HepG2 (cell line): Measurements from ENCODE around the gene PKLR. TPM values are rescaled to one million over a fixed set of nuclear protein-coding genes. Genes with fewer than 3 reads are reported as not detected.

Experiments used
- ATAC-seq: fragments of 200-7000 bp; cut with Tn5 transposase; 3 replicates; pipeline ENCODE4 v1.9.1; 2020; ENCODE audit warnings: mild to moderate bottlenecking, moderate library complexity
- BruUV-seq: library from RNA; stranded (reverse); fragments of 400-500 nt; replicated peaks from 2 replicates; lab custom pipeline; 2021; lab: Mats Ljungman, UMichigan
- CTCF ChIA-PET: fragments of 300-600 bp; formaldehyde crosslinking; extraction: SDS; loops from one replicate; lab custom pipeline; 2021; ENCODE audit warnings: low total read pairs, inconsistent platforms, low intra/inter-chr PET ratio; lab: Yijun Ruan, JAX
- POLR2A ChIA-PET: fragments of 350-600 bp; sonication (Branson Sonifier 250); formaldehyde crosslinking; loops from one replicate; lab custom pipeline; 2020; ENCODE audit warnings: antibody characterized with exemption, inconsistent platforms; lab: Yijun Ruan, JAX
- DNase-seq: peaks from one replicate; pipeline ENCODE4 v3.0.0-alpha.2; 2015; ENCODE audit warnings: low spot score
- FAIRE-seq: peaks from 3 replicates; lab custom pipeline; 2011; peaks lifted over from hg19 to GRCh38; lab: Jason Lieb, UNC
- H2AFZ ChIP-seq: one replicate; pipeline ENCODE4 v1.6.1; 2011; ENCODE audit warnings: low read length, inconsistent platforms
- H3K27ac ChIP-seq: fragments of 300-600 bp; 3 replicates; pipeline ENCODE4 v1.8.0; 2011; ENCODE audit warnings: mixed run types, mild to moderate bottlenecking, mixed read lengths, low read length, inconsistent platforms; ENCODE audit not compliant: insufficient read depth; ENCODE audit errors: extremely low read length
- H3K27me3 ChIP-seq, 2 experiments: fragments of 200-600 bp in 1 of 2; 2 replicates in 1 of 2; 3 replicates in 1 of 2; pipeline versions ENCODE4 v1.6.0 to v1.8.0; 2011; ENCODE audit warnings: low read length in 2 of 2, mild to moderate bottlenecking in 2 of 2, moderate library complexity in 2 of 2, inconsistent platforms in 1 of 2; ENCODE audit not compliant: insufficient read depth in 2 of 2, control insufficient read depth in 1 of 2
- H3K36me3 ChIP-seq, 2 experiments: fragments of 200-600 bp in 1 of 2; replicated peaks in 1 of 2; 2 replicates in 1 of 2; 3 replicates in 1 of 2; pipeline versions ENCODE4 v1.5.1 to v1.8.0; 2011; ENCODE audit warnings: low read length in 2 of 2, inconsistent platforms in 1 of 2; ENCODE audit not compliant: insufficient read depth in 2 of 2, control insufficient read depth in 1 of 2
- H3K4me1 ChIP-seq: 2 replicates; pipeline ENCODE4 v1.5.1; 2012; ENCODE audit warnings: low read length, inconsistent platforms; ENCODE audit not compliant: insufficient read depth
- H3K4me2 ChIP-seq: 2 replicates; pipeline ENCODE4 v1.6.0; 2011; ENCODE audit warnings: low read depth, low read length, inconsistent platforms
- H3K4me3 ChIP-seq, 3 experiments: fragments of 200-600 bp in 1 of 3; sonication (generic), shearing (Covaris generic) in 1 of 3; replicated peaks in 1 of 3; 2 replicates each; pipeline ENCODE4 v1.5.1; 2011 to 2016; ENCODE audit warnings: low read length in 3 of 3, inconsistent platforms in 2 of 3, low read depth in 2 of 3, mild to moderate bottlenecking in 2 of 3, control low read depth in 1 of 3, mixed read lengths in 1 of 3; ENCODE audit not compliant: insufficient read depth in 1 of 3
- H3K79me2 ChIP-seq: one replicate; pipeline ENCODE4 v1.6.1; 2011; ENCODE audit warnings: low read length, inconsistent platforms; ENCODE audit not compliant: insufficient read depth
- H3K9ac ChIP-seq: 2 replicates; pipeline ENCODE4 v1.6.0; 2011; ENCODE audit warnings: mild to moderate bottlenecking, low read depth, low read length, inconsistent platforms; ENCODE audit not compliant: insufficient read depth
- H3K9me3 ChIP-seq: 2 replicates; pipeline ENCODE4 v1.5.1; 2012; ENCODE audit warnings: mild to moderate bottlenecking, low read length
- H4K20me1 ChIP-seq: 2 replicates; pipeline ENCODE4 v1.6.0; 2011; ENCODE audit warnings: inconsistent platforms, mild to moderate bottlenecking, low read length, moderate library complexity; ENCODE audit not compliant: insufficient read depth
- GABPA ChIP-seq, 2 experiments: IDR thresholded peaks; 2 replicates each; pipeline ENCODE4 v1.6.1; 2011 to 2016; ENCODE audit warnings: low read depth in 2 of 2, low read length in 1 of 2, missing biosample characterization in 1 of 2, missing genetic modification characterization in 1 of 2
- HOXD1 ChIP-seq: sonication (generic); formaldehyde crosslinking; IDR thresholded peaks from 2 replicates; pipeline ENCODE4 v1.5.0; 2020; ENCODE audit warnings: missing genetic modification reagents
- ISX ChIP-seq: sonication (generic); formaldehyde crosslinking; conservative IDR thresholded peaks from 2 replicates; pipeline ENCODE4 v1.5.0; 2020; ENCODE audit warnings: missing genetic modification reagents
- NR1H2 ChIP-seq: sonication (generic); formaldehyde crosslinking; IDR thresholded peaks from 2 replicates; pipeline ENCODE4 v1.8.1; 2022; ENCODE audit warnings: low read depth, missing genetic modification reagents, borderline replicate concordance
- PTBP1 ChIP-seq: fragments of 200-400 bp; formaldehyde crosslinking; IDR thresholded peaks from 2 replicates; pipeline ENCODE4 v1.6.1; 2018; ENCODE audit warnings: low read length, low read depth; ENCODE audit not compliant: poor library complexity, severe bottlenecking
- U2AF1 ChIP-seq: fragments of 200-400 bp; formaldehyde crosslinking; optimal IDR thresholded peaks from 2 replicates; pipeline ENCODE3; 2017; ENCODE audit warnings: mild to moderate bottlenecking, low read depth, low read length
- ZNF577 ChIP-seq: sonication (generic); formaldehyde crosslinking; IDR thresholded peaks from 2 replicates; pipeline ENCODE4 v1.4.0; 2020; ENCODE audit warnings: mild to moderate bottlenecking, low read depth, missing genetic modification reagents, borderline replicate concordance
- WGBS: methylation state at CpG from one replicate; pipeline ENCODE4 v1.1.6; 2017; ENCODE audit warnings: low lambda C conversion rate; 5-methylcytosine and 5-hydroxymethylcytosine counted together
- in situ Hi-C: cut with HindIII; loops from 2 replicates; pipeline ENCODE4 v1.10.0; 2017; ENCODE audit warnings: low pct_unique_long_range_greater_than_20kb; ENCODE audit not compliant: extremely low pct_ligation_motif_present
- intact Hi-C: fragments of 100-400 bp; cut with micrococcal nuclease; formaldehyde crosslinking; loops from one replicate; pipeline ENCODE4 v1.10.0; 2022; ENCODE audit not compliant: unreplicated experiment
- polyA plus RNA-seq, 8 experiments: library from polyadenylated mRNA; depleted of rRNA in 3 of 8; stranded (reverse) in 7 of 8; unstranded in 1 of 8; fragments of >200 nt; fragmentation: Illumina TruSeq in 4 of 8; extraction: Trizol in 4 of 8; gene quantifications; 2 replicates each; pipeline versions ENCODE4 v1.2.1 to v1.2.3, GENCODE V29; 2011 to 2016; ENCODE audit warnings: low read depth in 4 of 8, missing spikeins in 1 of 8, mixed read lengths in 1 of 8; ENCODE audit not compliant: insufficient read depth in 1 of 8
- total RNA-seq, 5 experiments: library from RNA; depleted of rRNA; stranded (reverse); fragments of >200 nt; fragmentation: Illumina TruSeq; extraction: Trizol; gene quantifications; 2 replicates each; pipeline ENCODE4 v1.2.3, GENCODE V29; 2016; ENCODE audit warnings: low read depth in 1 of 5
- TF ChIP-seq, protein P1 (sequence below): sonication (generic); formaldehyde crosslinking; IDR thresholded peaks from 2 replicates; pipeline ENCODE4 v1.8.0; 2022; ENCODE audit warnings: mild to moderate bottlenecking, missing genetic modification reagents, moderate library complexity
- TF ChIP-seq, protein P2 (sequence below): sonication (generic); formaldehyde crosslinking; IDR thresholded peaks from 2 replicates; pipeline ENCODE4 v1.4.0; 2020; ENCODE audit warnings: mild to moderate bottlenecking, missing genetic modification reagents
- TF ChIP-seq, protein P3 (sequence below): sonication (generic); formaldehyde crosslinking; IDR thresholded peaks from 2 replicates; pipeline ENCODE4 v1.8.1; 2022; ENCODE audit warnings: mild to moderate bottlenecking, missing genetic modification reagents

The PKLR gene
- total and polyA plus RNA-seq, 2 of the 13 experiments (the other 11 are each of a cell fraction or from before 2014, with no cell fraction given), result 10.3 to 29.3 TPM

DNA sequence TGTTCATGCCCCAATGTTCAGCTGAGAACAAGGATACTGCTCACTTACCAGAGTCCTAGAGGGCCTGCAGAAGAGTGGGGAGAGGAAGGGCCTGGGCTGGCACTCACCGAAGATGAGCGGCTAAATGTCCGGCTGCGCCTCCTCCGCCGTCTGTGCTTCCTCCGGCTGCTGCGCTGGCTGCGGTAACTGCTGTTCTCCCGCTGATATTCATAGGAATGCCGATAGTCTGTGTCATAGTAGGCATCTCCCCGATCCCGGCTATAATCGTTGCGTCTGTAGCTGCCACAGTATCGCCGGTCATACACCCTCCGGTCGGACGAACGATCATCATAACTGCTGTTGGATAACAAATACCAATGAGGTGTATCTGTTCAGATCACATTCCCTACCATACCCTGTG lies 31.9 kb downstream of the PKLR start:
- Histone ChIP-seq H3K4me3 (no peak overlapping the region), H3K36me3 (peaks cover 28 to 59% of the 10 kb centered on the region in 2 experiments), H3K79me2 (peaks cover 28% of the 10 kb centered on the region), H3K9ac (no peak overlapping the region), H3K27me3 (no peaks in the 10 kb centered on the region; a peak in 1 of 5 replicates), H3K4me1 (peaks cover 29% of the 10 kb centered on the region), H3K9me3 (no peaks in the 10 kb centered on the region), H3K4me2 (no peak overlapping the region), H3K27ac (no peak overlapping the region), H2AFZ (no peak overlapping the region), H4K20me1 (no peaks in the 10 kb centered on the region)
- no peak for ATAC-seq
- ChIA-PET POLR2A (no interaction called here), CTCF (no interaction called here)
- no TSS peak for BruUV-seq
- intact Hi-C loops, result no loop called here
- no peak for DNase-seq
- TF ChIP-seq ISX (CRISPR knock-in tag) (no peak), HOXD1 (CRISPR knock-in tag) (no peak), PTBP1 (no peak), NR1H2 (CRISPR knock-in tag) (no peak), ZNF577 (CRISPR knock-in tag) (no peak), U2AF1 (no peak), GABPA (IDR thresholded peaks at IDR 0.05; ENCODE audit: low read depth, low read length) (no peak), GABPA (CRISPR knock-in tag; IDR thresholded peaks at IDR 0.05; ENCODE audit: low read depth) (no peak)
- TF ChIP-seq, protein P1, sequence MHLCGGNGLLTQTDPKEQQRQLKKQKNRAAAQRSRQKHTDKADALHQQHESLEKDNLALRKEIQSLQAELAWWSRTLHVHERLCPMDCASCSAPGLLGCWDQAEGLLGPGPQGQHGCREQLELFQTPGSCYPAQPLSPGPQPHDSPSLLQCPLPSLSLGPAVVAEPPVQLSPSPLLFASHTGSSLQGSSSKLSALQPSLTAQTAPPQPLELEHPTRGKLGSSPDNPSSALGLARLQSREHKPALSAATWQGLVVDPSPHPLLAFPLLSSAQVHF, result no peak
- TF ChIP-seq, protein P2, sequence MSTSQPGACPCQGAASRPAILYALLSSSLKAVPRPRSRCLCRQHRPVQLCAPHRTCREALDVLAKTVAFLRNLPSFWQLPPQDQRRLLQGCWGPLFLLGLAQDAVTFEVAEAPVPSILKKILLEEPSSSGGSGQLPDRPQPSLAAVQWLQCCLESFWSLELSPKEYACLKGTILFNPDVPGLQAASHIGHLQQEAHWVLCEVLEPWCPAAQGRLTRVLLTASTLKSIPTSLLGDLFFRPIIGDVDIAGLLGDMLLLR, result no peak
- TF ChIP-seq, protein P3, sequence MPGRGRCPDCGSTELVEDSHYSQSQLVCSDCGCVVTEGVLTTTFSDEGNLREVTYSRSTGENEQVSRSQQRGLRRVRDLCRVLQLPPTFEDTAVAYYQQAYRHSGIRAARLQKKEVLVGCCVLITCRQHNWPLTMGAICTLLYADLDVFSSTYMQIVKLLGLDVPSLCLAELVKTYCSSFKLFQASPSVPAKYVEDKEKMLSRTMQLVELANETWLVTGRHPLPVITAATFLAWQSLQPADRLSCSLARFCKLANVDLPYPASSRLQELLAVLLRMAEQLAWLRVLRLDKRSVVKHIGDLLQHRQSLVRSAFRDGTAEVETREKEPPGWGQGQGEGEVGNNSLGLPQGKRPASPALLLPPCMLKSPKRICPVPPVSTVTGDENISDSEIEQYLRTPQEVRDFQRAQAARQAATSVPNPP, result no peak
- no peak for FAIRE-seq
- WGBS, result 97% methylated on average over 21 of the region's 21 CpGs
- in situ Hi-C loops, result no loop called here
